Stomach (tissue), 9 donors: ENCODE measurements around the gene VAPB. TPM values are rescaled to one million over a fixed set of nuclear protein-coding genes. Genes with fewer than 3 reads are reported as not detected.

Source experiments
- DNase-seq, 2 donors: peaks; one replicate each; pipeline versions ENCODE4 v3.0.0 to v3.0.0-alpha.2; 2013 to 2019
- H3K27ac ChIP-seq, 5 donors: fragments of 200-600 bp in 4 of 5; sonication (generic) in 4 of 5; one replicate each; pipeline ENCODE4 v1.5.1; 2013 to 2019; ENCODE audit warnings: mild to moderate bottlenecking in 1 of 5, moderate library complexity in 1 of 5
- H3K27me3 ChIP-seq, 3 donors: fragments of 200-600 bp; sonication (generic); one replicate each; pipeline ENCODE4 v1.5.1; 2017 to 2019; ENCODE audit warnings: mixed run types in 1 of 3
- H3K36me3 ChIP-seq, 4 donors: fragments of 200-600 bp; sonication (generic); 1 replicate in 3 of 4; 2 replicates in 1 of 4; pipeline ENCODE4 v1.5.1; 2016 to 2019
- H3K4me1 ChIP-seq, 4 donors: fragments of 200-600 bp; sonication (generic); one replicate each; pipeline ENCODE4 v1.5.1; 2016 to 2019
- H3K4me3 ChIP-seq, 4 donors: fragments of 200-600 bp; sonication (generic) in 3 of 4; one replicate each; pipeline ENCODE4 v1.5.1; 2016 to 2019; ENCODE audit warnings: mild to moderate bottlenecking in 1 of 4
- H3K9me3 ChIP-seq, 4 donors: fragments of 200-600 bp; sonication (generic); one replicate each; pipeline ENCODE4 v1.5.1; 2016 to 2019
- CTCF ChIP-seq, 7 experiments: fragments of 450-650 bp in 4 of 7; fragments of 200-600 bp in 3 of 7; sonication (generic) in 3 of 7; IDR thresholded peaks; one replicate each; pipeline ENCODE4 v1.5.1; 2016 to 2019; ENCODE audit warnings: antibody characterized with exemption in 7 of 7, control low read depth in 2 of 7, mild to moderate bottlenecking in 1 of 7
- EP300 ChIP-seq: sonication (generic); formaldehyde crosslinking; IDR thresholded peaks from one replicate; pipeline ENCODE4 v1.6.1; 2017; ENCODE audit warnings: antibody characterized with exemption
- POLR2A ChIP-seq, 4 donors: fragments of 450-650 bp; IDR thresholded peaks; one replicate each; pipeline ENCODE4 v1.6.1; 2016; ENCODE audit warnings: antibody characterized with exemption in 4 of 4, control low read depth in 2 of 4, mild to moderate bottlenecking in 1 of 4, moderate library complexity in 1 of 4
- POLR2AphosphoS5 ChIP-seq, 3 donors: sonication (generic); formaldehyde crosslinking; IDR thresholded peaks; one replicate each; pipeline ENCODE4 v1.6.1; 2016; ENCODE audit warnings: antibody characterized with exemption in 3 of 3
- WGBS, 5 donors: extraction: QIAGEN DNeasy Blood & Tissue Kit in 3 of 5; methylation state at CpG; one replicate each; pipeline versions ENCODE4 v1.1.5 to v1.1.7; 2013 to 2018; 5-methylcytosine and 5-hydroxymethylcytosine counted together
- intact Hi-C: fragments of 100-400 bp; cut with DNase I; formaldehyde crosslinking; loops from one replicate; pipeline ENCODE4 v1.15.1; 2023; ENCODE audit warnings: low total_unique reads
- polyA plus RNA-seq, 3 donors: library from polyadenylated mRNA; stranded (reverse); fragments of 200-250 nt; gene quantifications; one replicate each; pipeline ENCODE4 v1.2.3, GENCODE V29; 2013
- total RNA-seq, 5 donors: library from RNA; depleted of rRNA; stranded (reverse); fragments of >200 nt; gene quantifications; one replicate each; pipeline versions ENCODE4 v1.1.0 to v1.2.3, GENCODE V29; 2014 to 2016
- donor health status: healthy with polysubstance abuse.
- donor health status: Bipolar disorder and iron deficiency.
- donor health status: healthy.

VAPB gene
- total and polyA plus RNA-seq, 8 donors: 7.6 to 40.6 (median 18.2) TPM

- Histone ChIP-seq H3K4me1 (no peaks in the 10 kb centered on the region), H3K27ac (no peak overlapping the region), H3K27me3 (no peaks in the 10 kb centered on the region), H3K9me3 (peaks cover 0 to 8% (median 2%) of the 10 kb centered on the region in 4 donors), H3K4me3 (no peak overlapping the region), H3K36me3 (peaks cover 0 to 21% (median 10%) of the 10 kb centered on the region in 4 donors)
- no peak for DNase-seq
- intact Hi-C loops: no loop called here
- TF ChIP-seq EP300: no peak
- TF ChIP-seq POLR2A (IDR thresholded peaks at IDR 0.05): no peak
- 67 to 87% (median 77%) methylated on average over 5 of the region's 5 CpGs for WGBS, 5 donors
These were observed 64.4 kb downstream of the VAPB start for GRCh38 chr20:58453391-58453790.

DNA sequence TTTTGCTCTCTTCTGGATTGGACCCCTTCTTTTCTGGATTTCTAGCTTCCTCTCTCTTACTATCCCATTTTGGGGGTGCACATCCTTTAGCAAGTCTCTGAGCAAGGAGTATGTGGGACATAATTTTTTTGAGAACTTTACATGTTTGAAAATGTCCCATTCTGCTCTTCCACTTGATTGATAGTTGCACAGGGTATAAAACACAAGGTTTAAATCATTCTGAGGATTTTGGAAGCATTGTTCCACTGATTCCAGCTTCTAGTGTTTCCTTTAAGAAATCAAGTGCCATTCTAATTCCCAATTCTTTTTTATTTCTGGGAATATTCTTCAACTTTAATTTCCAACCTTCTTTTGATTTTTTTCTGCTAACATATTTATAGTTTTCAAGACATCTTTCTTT lies 65.4 kb downstream of the VAPB start:
- H3K4me1 ChIP-seq: no peaks in the 10 kb centered on the region
- intact Hi-C loops: no loop called here
- H3K27me3 ChIP-seq: no peaks in the 10 kb centered on the region
- TF ChIP-seq POLR2AphosphoS5 (IDR thresholded peaks at IDR 0.05): no peak
- TF ChIP-seq POLR2A (IDR thresholded peaks at IDR 0.05): no peak
- TF ChIP-seq CTCF (IDR thresholded peaks at IDR 0.05): no peak
- TF ChIP-seq EP300: no peak
- no peak overlapping the region for H3K4me3 ChIP-seq
- no peak overlapping the region for H3K27ac ChIP-seq
- H3K36me3 ChIP-seq: peaks cover 0 to 15% (median 7%) of the 10 kb centered on the region in 4 donors
- DNase-seq: no peak
- H3K9me3 ChIP-seq: peaks cover 0 to 8% (median 2%) of the 10 kb centered on the region in 4 donors

- Histone ChIP-seq H3K36me3 (no peaks in the 10 kb centered on the region), H3K4me3 (no peak overlapping the region), H3K4me1 (no peaks in the 10 kb centered on the region), H3K9me3 (peaks cover 0 to 8% (median 2%) of the 10 kb centered on the region in 4 donors), H3K27ac (no peak overlapping the region), H3K27me3 (no peaks in the 10 kb centered on the region)
- intact Hi-C loops: no loop called here
- 89 to 92% (median 91%) methylated on average over 14 of the region's 14 CpGs for WGBS, 5 donors
- DNase-seq: no peak
- no peak for TF ChIP-seq CTCF (IDR thresholded peaks at IDR 0.05)
- TF ChIP-seq POLR2A (IDR thresholded peaks at IDR 0.05): no peak
- no peak for TF ChIP-seq POLR2AphosphoS5 (IDR thresholded peaks at IDR 0.05)
- no peak for TF ChIP-seq EP300
These were observed 68.2 kb downstream of the VAPB start for GRCh38 chr20:58457083-58457695.

DNA sequence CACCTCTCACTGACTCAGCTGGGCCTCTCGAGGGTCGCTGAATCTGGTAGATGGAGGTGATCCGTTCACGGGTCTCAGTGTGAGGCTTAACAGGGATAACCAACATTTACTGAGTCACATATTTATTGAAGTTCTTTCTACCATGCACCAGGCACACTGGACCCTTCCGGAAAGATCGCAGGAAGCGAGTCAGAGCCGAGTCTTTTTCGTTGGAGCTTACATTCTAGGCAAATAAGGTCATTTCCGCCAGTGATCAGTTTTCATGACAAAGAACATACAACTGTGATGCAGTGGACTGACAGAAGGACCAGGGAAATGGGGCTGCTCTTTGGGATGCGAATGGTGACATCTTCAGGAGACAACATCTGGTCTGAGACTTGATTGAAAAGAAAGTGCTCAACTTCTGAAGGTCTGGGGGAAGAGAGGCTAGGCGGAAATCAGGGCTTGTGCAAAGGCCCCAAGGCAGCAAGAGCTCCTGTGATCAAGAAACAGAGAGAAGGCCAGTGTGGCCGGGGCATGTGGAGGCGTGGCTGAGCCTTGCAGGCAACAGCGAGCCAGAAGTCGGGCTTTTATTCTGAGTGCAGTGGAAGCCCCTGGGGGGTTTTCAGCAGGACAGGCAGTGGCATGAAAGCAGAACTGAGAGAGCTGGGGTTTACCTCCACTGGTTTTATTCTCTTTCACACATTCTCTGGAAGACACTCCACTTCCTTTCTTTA lies 69.5 kb downstream of the VAPB start:
- intact Hi-C loops: no loop called here
- WGBS, 5 donors: 78 to 87% (median 84%) methylated on average over 16 of the region's 16 CpGs
- H3K9me3 ChIP-seq: peaks cover 0 to 8% (median 2%) of the 10 kb centered on the region in 4 donors
- H3K4me3 ChIP-seq: no peak overlapping the region
- H3K36me3 ChIP-seq: no peaks in the 10 kb centered on the region
- H3K4me1 ChIP-seq: no peaks in the 10 kb centered on the region
- no peaks in the 10 kb centered on the region for H3K27me3 ChIP-seq
- no peak for TF ChIP-seq POLR2AphosphoS5 (IDR thresholded peaks at IDR 0.05)
- TF ChIP-seq EP300: no peak
- no peak for TF ChIP-seq CTCF (IDR thresholded peaks at IDR 0.05)
- no peak for TF ChIP-seq POLR2A (IDR thresholded peaks at IDR 0.05)
- no peak for DNase-seq
- H3K27ac ChIP-seq: no peak overlapping the region
